ENCODE results near the gene PPM1B. TPM values are rescaled to one million over a fixed set of nuclear protein-coding genes. Genes with fewer than 3 reads are reported as not detected.
"Not testable (repeated sequence)": the region's sequence is repeated elsewhere in the genome, so short reads cannot be mapped to it uniquely, and the experiment has no call there.

The PPM1B gene
- total RNA-seq, 4 donors from 2014 or later = 35.1 to 72.6 (median 61.5) TPM

- WGBS, 2 donors = 89% methylated on average over 3 of the region's 3 CpGs
Measured at GRCh38 chr2:44247924-44248323, 79.2 kb downstream of the PPM1B start.

GRCh38 chr2:44249269-44249668, 80.6 kb downstream of the PPM1B start:
- H3K27ac ChIP-seq; H3K36me3 ChIP-seq; H3K4me3 ChIP-seq; H3K27me3 ChIP-seq; H3K4me1 ChIP-seq; DNase-seq (ENCODE audit: low spot score in 2 of 2): not testable (repeated sequence)
- WGBS, 2 donors = 91 to 92% methylated on average over 6 of the region's 6 CpGs
- H3K9me3 ChIP-seq = peaks cover 0 to 13% (median 0%) of the 10 kb centered on the region in 4 donors

More at GRCh38 chr2:44247924-44248323, 79.2 kb downstream of the PPM1B start:
- Histone ChIP-seq H3K9me3 (peaks cover 0 to 12% (median 0%) of the 10 kb centered on the region in 4 donors), H3K36me3 (no peaks in the 10 kb centered on the region), H3K27me3 (no peaks in the 10 kb centered on the region), H3K4me1 (peaks cover 0 to 20% (median 3%) of the 10 kb centered on the region in 4 donors), H3K27ac (no peak overlapping the region), H3K4me3 (no peak overlapping the region)
- DNase-seq (ENCODE audit: low spot score in 2 of 2) = no peak
- TF ChIP-seq POLR2A (IDR thresholded peaks at IDR 0.05) = no peak

DNA sequence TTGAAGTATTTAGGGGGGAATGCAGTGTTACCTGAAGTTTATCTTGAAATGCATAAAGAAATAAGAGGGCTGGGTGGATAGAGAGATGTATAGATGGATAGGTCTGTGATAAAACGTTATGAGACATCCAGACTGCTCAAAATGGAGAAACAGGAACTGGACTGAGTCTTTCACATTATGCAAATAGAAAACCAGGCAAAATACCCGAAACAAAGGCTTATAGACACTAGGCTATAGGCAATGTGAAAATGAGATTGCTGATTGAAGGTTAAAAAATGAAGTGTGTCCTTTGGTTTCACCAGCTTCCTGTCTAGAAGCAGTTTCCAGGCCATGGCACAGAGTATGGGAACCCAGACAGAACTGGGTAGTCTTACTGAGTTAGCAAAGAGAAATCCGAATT, 81.7 kb downstream of the PPM1B start:
- 67 to 71% methylated on average over 3 of the region's 3 CpGs for WGBS, 2 donors
- Histone ChIP-seq H3K27ac (no peak overlapping the region), H3K9me3 (peaks cover 0 to 13% (median 0%) of the 10 kb centered on the region in 4 donors), H3K4me1 (no peaks in the 10 kb centered on the region), H3K4me3 (no peak overlapping the region), H3K36me3 (no peaks in the 10 kb centered on the region), H3K27me3 (no peaks in the 10 kb centered on the region)
- no peak for DNase-seq (ENCODE audit: low spot score in 2 of 2)
- TF ChIP-seq CTCF (IDR thresholded peaks at IDR 0.05) (no peak), POLR2A (IDR thresholded peaks at IDR 0.05) (no peak)

GRCh38 chr2:44254023-44254422, 85.3 kb downstream of the PPM1B start:
- H3K4me3 ChIP-seq = no peak overlapping the region
- 94 to 97% methylated on average over 2 of the region's 2 CpGs for WGBS, 2 donors
- no peaks in the 10 kb centered on the region for H3K27me3 ChIP-seq
- DNase-seq (ENCODE audit: low spot score in 2 of 2) = no peak
- H3K27ac ChIP-seq = no peak overlapping the region
- peaks cover 0 to 13% (median 0%) of the 10 kb centered on the region in 4 donors for H3K9me3 ChIP-seq
- no peak for TF ChIP-seq POLR2A (IDR thresholded peaks at IDR 0.05)
- no peak for TF ChIP-seq CTCF (IDR thresholded peaks at IDR 0.05)
- TF ChIP-seq EP300 (IDR thresholded peaks at IDR 0.05) = no peak
- H3K36me3 ChIP-seq = no peaks in the 10 kb centered on the region
- H3K4me1 ChIP-seq = no peaks in the 10 kb centered on the region

- DNase-seq (ENCODE audit: low spot score in 2 of 2); H3K4me3 ChIP-seq; H3K27me3 ChIP-seq; H3K36me3 ChIP-seq; H3K27ac ChIP-seq; H3K4me1 ChIP-seq: not testable (repeated sequence)
- 83 to 91% methylated on average over 3 of the region's 3 CpGs for WGBS, 2 donors
- peaks cover 0 to 13% (median 0%) of the 10 kb centered on the region in 4 donors for H3K9me3 ChIP-seq
Measured at GRCh38 chr2:44255704-44256103, 87.0 kb downstream of the PPM1B start.

DNA sequence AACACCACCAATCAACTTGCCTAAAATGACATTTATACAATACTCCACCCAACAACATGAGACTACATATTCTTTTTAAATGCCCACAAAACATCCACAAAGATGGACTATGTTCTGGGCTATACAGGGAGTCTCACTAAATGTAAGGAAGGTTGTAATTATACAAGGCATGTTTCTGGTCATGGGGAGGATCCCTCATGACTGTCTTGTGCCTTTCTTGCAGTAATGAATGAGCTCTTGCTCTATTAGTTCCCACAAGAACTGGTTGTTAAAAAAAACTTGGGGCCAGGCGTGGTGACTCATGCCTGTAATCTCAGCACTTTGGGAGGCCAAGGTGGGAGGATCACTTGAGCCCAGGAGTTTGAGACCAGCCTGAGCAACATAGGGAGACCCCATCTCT, 89.1 kb downstream of the PPM1B start:
- H3K27ac ChIP-seq; H3K36me3 ChIP-seq; H3K27me3 ChIP-seq; H3K4me3 ChIP-seq; H3K9me3 ChIP-seq; H3K4me1 ChIP-seq; DNase-seq (ENCODE audit: low spot score in 2 of 2): not testable (repeated sequence)
- WGBS, 2 donors = 74 to 91% methylated on average over 1 of the region's 1 CpG

DNA sequence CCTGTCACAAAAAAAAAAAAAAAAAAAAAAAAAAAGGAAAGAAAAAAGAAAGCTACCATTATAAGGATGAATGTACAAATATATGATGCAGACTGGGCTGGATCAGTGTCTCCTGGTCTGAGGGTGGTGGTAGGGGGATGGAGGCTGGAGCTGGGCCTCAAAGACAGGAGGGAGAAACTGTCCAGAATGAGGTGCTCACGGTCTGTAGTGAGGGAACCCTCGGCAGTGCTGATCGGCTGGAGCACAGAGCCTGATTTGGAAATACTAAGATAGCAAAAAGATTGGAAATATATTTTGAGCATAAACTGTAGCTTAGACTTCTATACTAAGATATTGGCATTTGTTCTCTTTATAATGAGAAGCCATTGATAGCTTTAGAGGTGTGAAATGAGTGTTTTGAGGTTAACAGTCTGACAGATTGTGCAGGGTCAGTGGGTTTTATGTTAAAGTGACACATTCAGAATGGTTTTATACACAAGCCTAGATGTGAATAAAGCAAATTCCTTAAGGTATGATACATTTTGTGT, 98.7 kb downstream of the PPM1B start:
- Histone ChIP-seq H3K27me3 (no peaks in the 10 kb centered on the region), H3K4me1 (peaks cover 0 to 15% (median 3%) of the 10 kb centered on the region in 4 donors), H3K36me3 (no peaks in the 10 kb centered on the region), H3K9me3 (peaks cover 0 to 4% (median 0%) of the 10 kb centered on the region in 4 donors), H3K4me3 (no peak overlapping the region), H3K27ac (peak overlapping the region; percentile 28 to 86 (median 56))
- no peak for TF ChIP-seq EP300 (IDR thresholded peaks at IDR 0.05)
- no peak for TF ChIP-seq POLR2A (IDR thresholded peaks at IDR 0.05)
- TF ChIP-seq CTCF (IDR thresholded peaks at IDR 0.05) = no peak
- DNase-seq (ENCODE audit: low spot score in 2 of 2) = no peak
- WGBS, 2 donors = 83 to 93% methylated on average over 3 of the region's 3 CpGs
